ENCODE results near the gene BAIAP2.

Gene BAIAP2

GRCh38 chr17:81000334-81000630, 34.7 kb upstream of the BAIAP2 start:
- no peak for TF ChIP-seq EZH2phosphoT487 (IDR thresholded peaks at IDR 0.05; ENCODE audit: borderline replicate concordance)
- TF ChIP-seq, protein P1, sequence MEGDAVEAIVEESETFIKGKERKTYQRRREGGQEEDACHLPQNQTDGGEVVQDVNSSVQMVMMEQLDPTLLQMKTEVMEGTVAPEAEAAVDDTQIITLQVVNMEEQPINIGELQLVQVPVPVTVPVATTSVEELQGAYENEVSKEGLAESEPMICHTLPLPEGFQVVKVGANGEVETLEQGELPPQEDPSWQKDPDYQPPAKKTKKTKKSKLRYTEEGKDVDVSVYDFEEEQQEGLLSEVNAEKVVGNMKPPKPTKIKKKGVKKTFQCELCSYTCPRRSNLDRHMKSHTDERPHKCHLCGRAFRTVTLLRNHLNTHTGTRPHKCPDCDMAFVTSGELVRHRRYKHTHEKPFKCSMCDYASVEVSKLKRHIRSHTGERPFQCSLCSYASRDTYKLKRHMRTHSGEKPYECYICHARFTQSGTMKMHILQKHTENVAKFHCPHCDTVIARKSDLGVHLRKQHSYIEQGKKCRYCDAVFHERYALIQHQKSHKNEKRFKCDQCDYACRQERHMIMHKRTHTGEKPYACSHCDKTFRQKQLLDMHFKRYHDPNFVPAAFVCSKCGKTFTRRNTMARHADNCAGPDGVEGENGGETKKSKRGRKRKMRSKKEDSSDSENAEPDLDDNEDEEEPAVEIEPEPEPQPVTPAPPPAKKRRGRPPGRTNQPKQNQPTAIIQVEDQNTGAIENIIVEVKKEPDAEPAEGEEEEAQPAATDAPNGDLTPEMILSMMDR (conservative IDR thresholded peaks at IDR 0.05; ENCODE audit: low read length): no peak
- H3K9ac ChIP-seq (ENCODE audit: low read depth, low read length, poor library complexity, severe bottlenecking): no peak overlapping the region
- no peaks in the 10 kb centered on the region for H4K20me1 ChIP-seq (ENCODE audit: insufficient read depth, low read length, poor library complexity, severe bottlenecking)
- no peaks in the 10 kb centered on the region for H3K27me3 ChIP-seq (ENCODE audit: insufficient read depth, low read length, poor library complexity, severe bottlenecking)
- no peak overlapping the region for H3K4me3 ChIP-seq (ENCODE audit: low read length, poor library complexity, severe bottlenecking)
- no peaks in the 10 kb centered on the region for H3K9me2 ChIP-seq (replicated peaks; ENCODE audit: low read depth, low read length)
- H3F3A ChIP-seq (ENCODE audit: low read depth): no peaks in the 10 kb centered on the region
- no peaks in the 10 kb centered on the region; the same call in 1 of the 2 replicates for H3K79me2 ChIP-seq (ENCODE audit: insufficient read depth, low read length)
- H3K4me1 ChIP-seq (ENCODE audit: insufficient read depth, low read length, poor library complexity, severe bottlenecking): no peaks in the 10 kb centered on the region
- H3K36me3 ChIP-seq (ENCODE audit: insufficient read depth, low read length): peaks cover 24% of the 10 kb centered on the region; the same call in 1 of the 2 replicates
- H2AFZ ChIP-seq (ENCODE audit: low read length): no peak overlapping the region
- no peak overlapping the region for H3K4me2 ChIP-seq (ENCODE audit: low read depth, low read length, poor library complexity, severe bottlenecking)
- H3K9me3 ChIP-seq (ENCODE audit: insufficient read depth, low read depth, low read length): no peaks in the 10 kb centered on the region

- Histone ChIP-seq H3K9me3 (ENCODE audit: insufficient read depth, low read depth, low read length) (no peaks in the 10 kb centered on the region), H2AFZ (ENCODE audit: low read length) (no peak overlapping the region), H3K4me1 (ENCODE audit: insufficient read depth, low read length, poor library complexity, severe bottlenecking) (no peaks in the 10 kb centered on the region), H3K79me2 (ENCODE audit: insufficient read depth, low read length) (no peaks in the 10 kb centered on the region), H3K4me2 (ENCODE audit: low read depth, low read length, poor library complexity, severe bottlenecking) (no peak overlapping the region), H3F3A (ENCODE audit: low read depth) (no peaks in the 10 kb centered on the region), H3K9ac (ENCODE audit: low read depth, low read length, poor library complexity, severe bottlenecking) (no peak overlapping the region), H4K20me1 (ENCODE audit: insufficient read depth, low read length, poor library complexity, severe bottlenecking) (no peaks in the 10 kb centered on the region), H3K27me3 (ENCODE audit: insufficient read depth, low read length, poor library complexity, severe bottlenecking) (no peaks in the 10 kb centered on the region), H3K4me3 (ENCODE audit: low read length, poor library complexity, severe bottlenecking) (no peak overlapping the region), H3K36me3 (ENCODE audit: insufficient read depth, low read length) (peaks cover 24% of the 10 kb centered on the region; the same call in 1 of the 2 replicates), H3K9me2 (replicated peaks; ENCODE audit: low read depth, low read length) (no peaks in the 10 kb centered on the region)
- TF ChIP-seq, protein P1 (conservative IDR thresholded peaks at IDR 0.05; ENCODE audit: low read length): no peak
- no peak for TF ChIP-seq EZH2phosphoT487 (IDR thresholded peaks at IDR 0.05; ENCODE audit: borderline replicate concordance)
These were observed 34.2 kb upstream of the BAIAP2 start for GRCh38 chr17:81000631-81001357.

GRCh38 chr17:81002013-81002384, 33.0 kb upstream of the BAIAP2 start:
- Histone ChIP-seq H3K27me3 (ENCODE audit: insufficient read depth, low read length, poor library complexity, severe bottlenecking) (no peaks in the 10 kb centered on the region), H3K9me3 (ENCODE audit: insufficient read depth, low read depth, low read length) (no peaks in the 10 kb centered on the region), H3K79me2 (ENCODE audit: insufficient read depth, low read length) (no peaks in the 10 kb centered on the region), H3K9ac (ENCODE audit: low read depth, low read length, poor library complexity, severe bottlenecking) (no peak overlapping the region), H2AFZ (ENCODE audit: low read length) (no peak overlapping the region), H3K9me2 (replicated peaks; ENCODE audit: low read depth, low read length) (no peaks in the 10 kb centered on the region), H3K4me2 (ENCODE audit: low read depth, low read length, poor library complexity, severe bottlenecking) (no peak overlapping the region), H3K4me1 (ENCODE audit: insufficient read depth, low read length, poor library complexity, severe bottlenecking) (no peaks in the 10 kb centered on the region), H3K36me3 (ENCODE audit: insufficient read depth, low read length) (peaks cover 15% of the 10 kb centered on the region; the same call in 1 of the 2 replicates), H4K20me1 (ENCODE audit: insufficient read depth, low read length, poor library complexity, severe bottlenecking) (no peaks in the 10 kb centered on the region), H3K4me3 (ENCODE audit: low read length, poor library complexity, severe bottlenecking) (no peak overlapping the region), H3F3A (ENCODE audit: low read depth) (no peaks in the 10 kb centered on the region)
- TF ChIP-seq EZH2phosphoT487 (IDR thresholded peaks at IDR 0.05; ENCODE audit: borderline replicate concordance): no peak
- TF ChIP-seq, protein P1 (conservative IDR thresholded peaks at IDR 0.05; ENCODE audit: low read length): no peak

All from Loucy (cell line).